Measurements from ENCODE around the gene APOC1.

GRCh38 chr19:44883922-44884321 is 30.5 kb upstream of the APOC1 start:
- TF ChIP-seq CTCF (IDR thresholded peaks at IDR 0.05) = no peak
- TF ChIP-seq TCF7L2 (IDR thresholded peaks at IDR 0.05; ENCODE audit: low read depth, low read length) = no peak

All from Panc1 (cell line).